ENCODE data around the gene IMMP2L. TPM values are rescaled to one million over a fixed set of nuclear protein-coding genes. Genes with fewer than 3 reads are reported as not detected.

IMMP2L gene
- total and polyA plus RNA-seq, 2 of the 8 experiments (the other 6 are each of a cell fraction or from before 2014, with no cell fraction given) = 2.3 to 10.1 TPM

DNA sequence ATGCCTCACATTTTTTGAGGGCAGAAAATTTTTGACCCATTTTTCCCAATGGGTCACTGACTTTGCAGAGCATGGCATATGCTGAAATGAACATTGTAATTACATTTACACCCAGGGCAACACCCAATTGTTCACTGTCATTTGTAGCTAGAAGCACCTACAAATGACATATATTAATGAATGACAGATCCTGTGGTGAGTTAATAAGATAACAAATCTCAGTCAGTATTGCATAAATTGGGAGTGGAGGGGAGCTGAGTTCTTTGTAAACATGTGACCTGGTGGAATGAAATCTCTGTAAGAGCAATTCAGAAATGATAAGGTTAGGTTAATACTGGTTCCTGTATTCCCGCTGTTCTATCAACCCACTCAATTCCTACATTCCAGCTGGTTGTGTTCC, 726.4 kb downstream of the IMMP2L start (continued):
- no peak for TF ChIP-seq EGR1 (IDR thresholded peaks at IDR 0.05; ENCODE audit: borderline replicate concordance, low read depth, low read length)
- TF ChIP-seq EP300 (IDR thresholded peaks at IDR 0.05; ENCODE audit: borderline replicate concordance in 1 of 2, low read depth in 2 of 2, low read length in 2 of 2) = no peak
- TF ChIP-seq NRF1 (IDR thresholded peaks at IDR 0.05; ENCODE audit: low read depth, low read length) = no peak
- TF ChIP-seq ASH2L (IDR thresholded peaks at IDR 0.05; ENCODE audit: low read length) = no peak
- no peak for TF ChIP-seq NANOG (IDR thresholded peaks at IDR 0.05; ENCODE audit: insufficient read depth, low read depth, low read length, poor library complexity, severe bottlenecking)

Data from H1 (cell line).